DND-41 (cell line): ENCODE results near the gene IMPDH1.

Source experiments
- ATAC-seq: fragments of 200-7000 bp; cut with Tn5 transposase; 3 replicates; pipeline ENCODE4 v1.9.1; 2021; ENCODE audit warnings: low read depth; ENCODE audit not compliant: insufficient read depth
- DNase-seq: peaks from one replicate; pipeline ENCODE4 v3.0.0-alpha.2; 2020
- H2AFZ ChIP-seq: 2 replicates; pipeline ENCODE4 v1.6.0; 2012; ENCODE audit warnings: low read depth, low read length
- H3K27ac ChIP-seq: 2 replicates; pipeline ENCODE4 v1.5.1; 2012; ENCODE audit warnings: low read length, inconsistent platforms
- H3K27me3 ChIP-seq: fragments of 200-600 bp; sonication (generic); 2 replicates; pipeline ENCODE4 v1.6.0; 2012; ENCODE audit warnings: low read length, mild to moderate bottlenecking, inconsistent platforms; ENCODE audit not compliant: insufficient read depth, poor library complexity
- H3K36me3 ChIP-seq: 2 replicates; pipeline ENCODE4 v1.5.1; 2012; ENCODE audit warnings: low read length, inconsistent platforms; ENCODE audit not compliant: insufficient read depth
- H3K4me1 ChIP-seq: 2 replicates; pipeline ENCODE4 v1.5.1; 2012; ENCODE audit warnings: mild to moderate bottlenecking, low read length; ENCODE audit not compliant: insufficient read depth
- H3K4me2 ChIP-seq: 2 replicates; pipeline ENCODE4 v1.6.0; 2012; ENCODE audit warnings: mild to moderate bottlenecking, moderate library complexity, low read length, inconsistent platforms; ENCODE audit not compliant: insufficient read depth
- H3K4me3 ChIP-seq, 2 experiments: fragments of 200-600 bp in 1 of 2; shearing (Covaris generic) in 1 of 2; 2 replicates each; pipeline ENCODE4 v1.5.1; 2012 to 2016; ENCODE audit warnings: inconsistent platforms in 2 of 2, low read length in 2 of 2, mild to moderate bottlenecking in 2 of 2, low read depth in 1 of 2, moderate library complexity in 1 of 2
- H3K79me2 ChIP-seq: 2 replicates; pipeline ENCODE4 v1.6.0; 2012; ENCODE audit warnings: low read length, inconsistent platforms; ENCODE audit not compliant: insufficient read depth
- H3K9ac ChIP-seq: 2 replicates; pipeline ENCODE4 v1.6.0; 2012; ENCODE audit warnings: low read depth, mild to moderate bottlenecking, inconsistent platforms, low read length, moderate library complexity
- H3K9me3 ChIP-seq: 2 replicates; pipeline ENCODE4 v1.5.1; 2012; ENCODE audit warnings: low read length, moderate library complexity, mild to moderate bottlenecking, inconsistent platforms; ENCODE audit not compliant: insufficient read depth, severe bottlenecking
- H4K20me1 ChIP-seq: 2 replicates; pipeline ENCODE4 v1.6.0; 2012; ENCODE audit warnings: low read length; ENCODE audit not compliant: insufficient read depth
- EZH2 ChIP-seq: IDR thresholded peaks from 3 replicates; pipeline ENCODE4 v1.6.1; 2012; ENCODE audit warnings: borderline replicate concordance, low read depth, mild to moderate bottlenecking, moderate library complexity, low read length, inconsistent platforms; ENCODE audit not compliant: severe bottlenecking
- TF ChIP-seq, protein P1 (sequence below): IDR thresholded peaks from 2 replicates; pipeline ENCODE4 v1.5.1; 2012; ENCODE audit warnings: borderline replicate concordance, low read length, moderate library complexity, mild to moderate bottlenecking; ENCODE audit not compliant: poor library complexity, severe bottlenecking; ENCODE audit errors: extremely low read depth

The IMPDH1 gene

DNA sequence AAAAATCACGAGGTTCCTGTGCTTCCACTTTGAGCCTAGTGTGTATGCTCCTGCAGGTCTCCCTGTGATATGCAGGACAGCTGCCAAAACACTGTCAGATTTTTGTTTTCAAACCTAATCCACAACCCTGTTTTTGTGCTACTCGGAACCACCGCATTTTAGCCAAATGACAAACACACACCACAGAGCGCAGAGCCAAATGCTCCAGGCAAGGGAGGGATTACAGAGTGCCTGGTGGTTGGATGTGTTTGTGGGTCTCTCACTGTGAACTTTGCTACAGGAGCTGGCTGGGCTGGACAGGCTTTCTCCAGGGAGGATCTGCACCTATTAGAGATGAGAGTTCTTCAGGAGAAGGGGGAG is 60.3 kb downstream of the IMPDH1 start:
- Histone ChIP-seq H3K27me3 (peaks cover 5% of the 10 kb centered on the region), H3K36me3 (no peaks in the 10 kb centered on the region), H3K4me1 (peaks cover under 1% of the 10 kb centered on the region), H4K20me1 (no peaks in the 10 kb centered on the region), H3K9ac (no peak overlapping the region), H3K4me2 (no peak overlapping the region), H2AFZ (no peak overlapping the region), H3K27ac (no peak overlapping the region), H3K79me2 (no peaks in the 10 kb centered on the region), H3K9me3 (no peaks in the 10 kb centered on the region), H3K4me3 (no peak overlapping the region)
- TF ChIP-seq, protein P1, sequence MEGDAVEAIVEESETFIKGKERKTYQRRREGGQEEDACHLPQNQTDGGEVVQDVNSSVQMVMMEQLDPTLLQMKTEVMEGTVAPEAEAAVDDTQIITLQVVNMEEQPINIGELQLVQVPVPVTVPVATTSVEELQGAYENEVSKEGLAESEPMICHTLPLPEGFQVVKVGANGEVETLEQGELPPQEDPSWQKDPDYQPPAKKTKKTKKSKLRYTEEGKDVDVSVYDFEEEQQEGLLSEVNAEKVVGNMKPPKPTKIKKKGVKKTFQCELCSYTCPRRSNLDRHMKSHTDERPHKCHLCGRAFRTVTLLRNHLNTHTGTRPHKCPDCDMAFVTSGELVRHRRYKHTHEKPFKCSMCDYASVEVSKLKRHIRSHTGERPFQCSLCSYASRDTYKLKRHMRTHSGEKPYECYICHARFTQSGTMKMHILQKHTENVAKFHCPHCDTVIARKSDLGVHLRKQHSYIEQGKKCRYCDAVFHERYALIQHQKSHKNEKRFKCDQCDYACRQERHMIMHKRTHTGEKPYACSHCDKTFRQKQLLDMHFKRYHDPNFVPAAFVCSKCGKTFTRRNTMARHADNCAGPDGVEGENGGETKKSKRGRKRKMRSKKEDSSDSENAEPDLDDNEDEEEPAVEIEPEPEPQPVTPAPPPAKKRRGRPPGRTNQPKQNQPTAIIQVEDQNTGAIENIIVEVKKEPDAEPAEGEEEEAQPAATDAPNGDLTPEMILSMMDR: no peak
- TF ChIP-seq EZH2: no peak
- ATAC-seq (no peak), DNase-seq (no peak)

DNA sequence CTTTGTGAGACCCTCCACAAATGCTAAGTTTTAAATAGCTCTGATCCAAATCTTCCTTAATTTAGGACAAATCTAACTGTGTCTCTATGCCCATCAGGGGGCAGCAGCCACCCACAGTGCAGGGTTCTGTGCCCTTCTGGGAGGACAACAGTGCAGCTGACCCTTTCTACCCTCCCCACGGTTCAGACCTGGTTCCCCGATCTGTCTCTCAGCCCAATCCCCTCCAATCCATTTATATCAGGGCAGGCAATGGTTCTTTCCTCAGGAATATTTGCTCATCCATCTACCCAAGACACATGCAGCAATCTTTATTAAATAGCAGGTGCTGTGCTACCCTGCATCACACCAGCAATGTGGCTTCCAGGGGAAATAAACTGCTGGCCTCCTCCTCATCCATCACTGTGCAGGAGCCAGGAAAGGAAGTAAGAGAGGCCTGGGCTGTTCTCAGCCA is 62.1 kb downstream of the IMPDH1 start:
- ATAC-seq: peak; percentile 33; the same call in 2 of the 3 replicates
- Histone ChIP-seq H4K20me1 (no peaks in the 10 kb centered on the region), H3K4me2 (no peak overlapping the region), H2AFZ (no peak overlapping the region), H3K9me3 (no peaks in the 10 kb centered on the region), H3K27ac (no peak overlapping the region), H3K4me1 (peaks cover 10% of the 10 kb centered on the region), H3K9ac (no peak overlapping the region), H3K4me3 (no peak overlapping the region), H3K36me3 (no peaks in the 10 kb centered on the region), H3K27me3 (peaks cover 5% of the 10 kb centered on the region), H3K79me2 (peaks cover 11% of the 10 kb centered on the region)
- peak; percentile 52 for DNase-seq
- TF ChIP-seq EZH2: no peak
- TF ChIP-seq, protein P1: peak; percentile 70

DNA sequence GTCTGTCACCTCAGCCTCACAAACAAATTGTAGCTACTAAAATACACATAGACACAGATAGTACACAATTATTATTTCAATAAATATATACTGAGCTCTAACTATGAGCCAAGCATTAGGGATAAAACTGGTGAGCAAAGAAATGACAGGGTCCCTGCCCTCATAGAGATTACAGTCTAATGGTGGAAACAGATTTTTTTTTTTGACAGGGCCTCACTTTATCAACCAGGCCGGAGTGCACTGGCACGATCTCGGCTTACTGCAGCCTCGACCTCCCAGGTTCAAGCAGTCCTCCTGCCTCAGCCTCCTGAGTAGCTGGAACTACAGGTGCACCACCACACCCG is 65.4 kb downstream of the IMPDH1 start:
- DNase-seq (no peak), ATAC-seq (no peak)
- Histone ChIP-seq H3K4me2 (peak overlapping the region; percentile 82; the same call in 1 of the 2 replicates), H3K36me3 (peaks cover 12% of the 10 kb centered on the region), H2AFZ (peak overlapping the region; percentile 100), H3K9me3 (no peaks in the 10 kb centered on the region), H3K27me3 (peaks cover 5% of the 10 kb centered on the region), H3K27ac (0 out of 2 replicates have a peak overlapping the region, but pooled peaks have one; percentile 35), H3K4me3 (peak overlapping the region in 1 of 2 experiments; percentile 80; a peak in 2 of 4 replicates), H3K9ac (no peak overlapping the region), H3K4me1 (peaks cover 33% of the 10 kb centered on the region), H3K79me2 (peaks cover 43% of the 10 kb centered on the region), H4K20me1 (peaks cover 16% of the 10 kb centered on the region)
- no peak for TF ChIP-seq EZH2
- TF ChIP-seq, protein P1: no peak
